ENCODE results near the gene ACMSD. TPM values are rescaled to one million over a fixed set of nuclear protein-coding genes. Genes with fewer than 3 reads are reported as not detected.

ACMSD gene
- total and polyA plus RNA-seq, 12 donors = 0.32 to 1.9 (median 0.61) TPM; not detected in 5

- Histone ChIP-seq H3K27ac (peak overlapping the region in 1 of 5 donors; percentile 24), H3K4me3 (no peak overlapping the region), H3K4me1 (replicated peaks in 1 of 2) (peaks cover 25 to 55% of the 10 kb centered on the region in 2 donors), H3K27me3 (no peaks in the 10 kb centered on the region), H3K9me3 (replicated peaks in 1 of 3) (no peaks in the 10 kb centered on the region), H3K36me3 (replicated peaks in 1 of 2) (peaks cover 0 to 3% of the 10 kb centered on the region in 2 donors)
- intact Hi-C loops (cut with DNase I) = no loop called here
- DNase-seq = no peak
- 71 to 80% (median 76%) methylated on average over 3 of the region's 3 CpGs for WGBS, 4 donors
- TF ChIP-seq POLR2A (IDR thresholded peaks at IDR 0.05) = no peak
- TF ChIP-seq, protein P1, sequence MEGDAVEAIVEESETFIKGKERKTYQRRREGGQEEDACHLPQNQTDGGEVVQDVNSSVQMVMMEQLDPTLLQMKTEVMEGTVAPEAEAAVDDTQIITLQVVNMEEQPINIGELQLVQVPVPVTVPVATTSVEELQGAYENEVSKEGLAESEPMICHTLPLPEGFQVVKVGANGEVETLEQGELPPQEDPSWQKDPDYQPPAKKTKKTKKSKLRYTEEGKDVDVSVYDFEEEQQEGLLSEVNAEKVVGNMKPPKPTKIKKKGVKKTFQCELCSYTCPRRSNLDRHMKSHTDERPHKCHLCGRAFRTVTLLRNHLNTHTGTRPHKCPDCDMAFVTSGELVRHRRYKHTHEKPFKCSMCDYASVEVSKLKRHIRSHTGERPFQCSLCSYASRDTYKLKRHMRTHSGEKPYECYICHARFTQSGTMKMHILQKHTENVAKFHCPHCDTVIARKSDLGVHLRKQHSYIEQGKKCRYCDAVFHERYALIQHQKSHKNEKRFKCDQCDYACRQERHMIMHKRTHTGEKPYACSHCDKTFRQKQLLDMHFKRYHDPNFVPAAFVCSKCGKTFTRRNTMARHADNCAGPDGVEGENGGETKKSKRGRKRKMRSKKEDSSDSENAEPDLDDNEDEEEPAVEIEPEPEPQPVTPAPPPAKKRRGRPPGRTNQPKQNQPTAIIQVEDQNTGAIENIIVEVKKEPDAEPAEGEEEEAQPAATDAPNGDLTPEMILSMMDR (IDR thresholded peaks at IDR 0.05) = no peak
These were observed 88.0 kb downstream of the ACMSD start for GRCh38 chr2:134926231-134926931.

GRCh38 chr2:134927195-134927594 is 88.8 kb downstream of the ACMSD start:
- H3K36me3 ChIP-seq (replicated peaks in 1 of 2) = peaks cover 0 to 3% of the 10 kb centered on the region in 2 donors
- peak overlapping the region in 1 of 5 donors; percentile 24 for H3K27ac ChIP-seq
- TF ChIP-seq, protein P1 (IDR thresholded peaks at IDR 0.05) = no peak
- TF ChIP-seq POLR2A (IDR thresholded peaks at IDR 0.05) = no peak
- H3K27me3 ChIP-seq = no peaks in the 10 kb centered on the region
- H3K4me3 ChIP-seq = no peak overlapping the region
- H3K4me1 ChIP-seq (replicated peaks in 1 of 2) = peaks cover 25 to 49% of the 10 kb centered on the region in 2 donors
- 48 to 60% (median 52%) methylated on average over 3 of the region's 3 CpGs for WGBS, 4 donors
- intact Hi-C loops (cut with DNase I) = no loop called here
- H3K9me3 ChIP-seq (replicated peaks in 1 of 3) = no peaks in the 10 kb centered on the region
- peak in 3 of 7 donors; percentile 25 to 31 (median 31) for DNase-seq

- DNase-seq = peak in 3 of 7 donors; percentile 14 to 21 (median 16)
- Histone ChIP-seq H3K4me3 (no peak overlapping the region), H3K9me3 (replicated peaks in 1 of 3) (no peaks in the 10 kb centered on the region), H3K27me3 (no peaks in the 10 kb centered on the region), H3K4me1 (replicated peaks in 1 of 2) (peaks cover 6 to 53% of the 10 kb centered on the region in 2 donors), H3K36me3 (replicated peaks in 1 of 2) (peaks cover 0 to 13% of the 10 kb centered on the region in 2 donors), H3K27ac (peak overlapping the region in 2 of 5 donors; percentile 6 to 11)
- intact Hi-C loops (cut with DNase I) = no loop called here
- WGBS, 4 donors = 49 to 59% (median 55%) methylated on average over 3 of the region's 3 CpGs
- no peak for TF ChIP-seq POLR2A (IDR thresholded peaks at IDR 0.05)
These were observed 94.6 kb downstream of the ACMSD start for GRCh38 chr2:134932864-134933526.

DNA sequence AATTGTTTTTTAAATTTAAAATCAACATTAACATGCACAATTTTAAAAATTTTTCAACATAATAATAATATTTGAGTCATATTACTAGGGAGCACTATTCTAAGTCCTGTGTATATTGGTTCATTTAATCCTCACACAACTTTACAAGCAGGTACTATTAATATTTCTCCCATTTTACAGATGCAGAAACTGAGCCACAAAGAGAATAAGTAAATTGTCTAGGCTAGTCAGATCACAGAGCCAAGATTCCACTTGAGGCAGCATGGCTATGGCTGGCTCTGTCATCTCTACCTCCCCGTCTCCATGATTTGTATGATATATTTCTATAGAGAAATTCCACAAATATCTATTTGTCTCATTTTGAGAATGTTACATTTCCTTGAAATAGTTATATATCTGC is 95.3 kb downstream of the ACMSD start:
- no peak for DNase-seq
- no peak overlapping the region for H3K4me3 ChIP-seq
- H3K4me1 ChIP-seq (replicated peaks in 1 of 2) = peaks cover 6 to 53% of the 10 kb centered on the region in 2 donors
- H3K9me3 ChIP-seq (replicated peaks in 1 of 3) = no peaks in the 10 kb centered on the region
- TF ChIP-seq, protein P1 (IDR thresholded peaks at IDR 0.05) = no peak
- no peak for TF ChIP-seq POLR2A (IDR thresholded peaks at IDR 0.05)
- H3K27ac ChIP-seq = no peak overlapping the region
- no peaks in the 10 kb centered on the region for H3K27me3 ChIP-seq
- WGBS, 4 donors = 78 to 91% (median 81%) methylated on average over 1 of the region's 1 CpG
- peaks cover 0 to 20% of the 10 kb centered on the region in 2 donors for H3K36me3 ChIP-seq (replicated peaks in 1 of 2)
- intact Hi-C loops (cut with DNase I) = no loop called here

Measured in adrenal gland (tissue), 12 donors.